ENCODE data around the gene BRD4. TPM values are rescaled to one million over a fixed set of nuclear protein-coding genes. Genes with fewer than 3 reads are reported as not detected.

The BRD4 gene
- total RNA-seq, 1 experiment from 2014 or later: 189 TPM

GRCh38 chr19:15251749-15252397, 80.5 kb downstream of the BRD4 start:
- Mint-ChIP-seq H3K27ac (ENCODE audit: low read depth, unreplicated experiment) (no peak overlapping the region), H3K4me3 (ENCODE audit: unreplicated experiment) (no peak overlapping the region), H3K4me1 (ENCODE audit: insufficient read depth, unreplicated experiment) (peaks cover 22% of the 10 kb centered on the region), H3K9me3 (ENCODE audit: unreplicated experiment) (no peaks in the 10 kb centered on the region), H3K36me3 (ENCODE audit: insufficient read depth, unreplicated experiment) (peaks cover 74% of the 10 kb centered on the region), H3K27me3 (ENCODE audit: insufficient read depth, unreplicated experiment) (no peaks in the 10 kb centered on the region)
- ChIA-PET POLR2A (interaction anchor here (0.5 to 1.1 kb wide), 6 partner anchors 18 to 128 kb away, joined by 3 to 5 read pairs (median 4); partner anchors contain the start of gene AKAP8), CTCF (interaction anchor here (0.5 to 4.5 kb wide), 6 partner anchors 9 to 805 kb away, joined by 3 to 25 read pairs (median 3); no protein-coding TSS in a partner anchor)
- no TSS peak for BruUV-seq (replicated peaks)
- DNase-seq (ENCODE audit: unreplicated experiment): peak; percentile 97
- TF ChIP-seq, protein P1, sequence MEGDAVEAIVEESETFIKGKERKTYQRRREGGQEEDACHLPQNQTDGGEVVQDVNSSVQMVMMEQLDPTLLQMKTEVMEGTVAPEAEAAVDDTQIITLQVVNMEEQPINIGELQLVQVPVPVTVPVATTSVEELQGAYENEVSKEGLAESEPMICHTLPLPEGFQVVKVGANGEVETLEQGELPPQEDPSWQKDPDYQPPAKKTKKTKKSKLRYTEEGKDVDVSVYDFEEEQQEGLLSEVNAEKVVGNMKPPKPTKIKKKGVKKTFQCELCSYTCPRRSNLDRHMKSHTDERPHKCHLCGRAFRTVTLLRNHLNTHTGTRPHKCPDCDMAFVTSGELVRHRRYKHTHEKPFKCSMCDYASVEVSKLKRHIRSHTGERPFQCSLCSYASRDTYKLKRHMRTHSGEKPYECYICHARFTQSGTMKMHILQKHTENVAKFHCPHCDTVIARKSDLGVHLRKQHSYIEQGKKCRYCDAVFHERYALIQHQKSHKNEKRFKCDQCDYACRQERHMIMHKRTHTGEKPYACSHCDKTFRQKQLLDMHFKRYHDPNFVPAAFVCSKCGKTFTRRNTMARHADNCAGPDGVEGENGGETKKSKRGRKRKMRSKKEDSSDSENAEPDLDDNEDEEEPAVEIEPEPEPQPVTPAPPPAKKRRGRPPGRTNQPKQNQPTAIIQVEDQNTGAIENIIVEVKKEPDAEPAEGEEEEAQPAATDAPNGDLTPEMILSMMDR (IDR thresholded peaks at IDR 0.05; ENCODE audit: unreplicated experiment): peak; percentile 26
- intact Hi-C loops (cut with micrococcal nuclease): loop anchor here (5.0 kb wide), 1 partner anchor 75 kb away; no protein-coding TSS in a partner anchor

- Mint-ChIP-seq H3K4me1 (ENCODE audit: insufficient read depth, unreplicated experiment) (peaks cover 27% of the 10 kb centered on the region), H3K27ac (ENCODE audit: low read depth, unreplicated experiment) (no peak overlapping the region)
- BruUV-seq (replicated peaks): no TSS peak
Measured at GRCh38 chr19:15251010-15251748, 81.2 kb downstream of the BRD4 start.

DNA sequence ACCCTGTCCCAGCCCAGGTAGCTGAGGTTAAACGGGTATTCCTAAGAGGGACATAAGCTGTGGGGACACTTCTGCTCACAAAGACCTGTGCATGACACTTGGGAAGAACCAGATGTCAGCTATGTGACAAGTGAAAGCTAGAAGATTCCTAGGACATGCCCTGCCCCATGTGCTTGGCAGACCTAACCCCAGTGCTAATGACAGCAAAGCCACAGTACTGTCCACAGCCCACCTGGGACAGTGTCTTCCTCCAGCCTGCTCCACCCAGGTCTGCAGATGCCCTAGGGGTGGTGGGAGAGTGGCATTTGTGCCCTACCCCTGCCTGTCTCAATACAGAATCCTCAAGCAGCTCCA, 81.7 kb downstream of the BRD4 start:
- BruUV-seq (replicated peaks): no TSS peak
- Mint-ChIP-seq H3K4me3 (ENCODE audit: unreplicated experiment) (no peak overlapping the region), H3K27ac (ENCODE audit: low read depth, unreplicated experiment) (no peak overlapping the region), H3K9me3 (ENCODE audit: unreplicated experiment) (no peaks in the 10 kb centered on the region), H3K36me3 (ENCODE audit: insufficient read depth, unreplicated experiment) (peaks cover 73% of the 10 kb centered on the region), H3K4me1 (ENCODE audit: insufficient read depth, unreplicated experiment) (peaks cover 31% of the 10 kb centered on the region), H3K27me3 (ENCODE audit: insufficient read depth, unreplicated experiment) (no peaks in the 10 kb centered on the region)
- ChIA-PET POLR2A (interaction anchor here (0.6 to 2.1 kb wide), 6 partner anchors 15 to 168 kb away, joined by 3 to 6 read pairs (median 3); partner anchors contain the start of gene AKAP8L), CTCF (interaction anchor here (0.7 to 4.5 kb wide), 10 partner anchors 10 to 306 kb away, joined by 3 to 25 read pairs (median 3); no protein-coding TSS in a partner anchor)
- intact Hi-C loops (cut with micrococcal nuclease): loop anchor here (5.0 kb wide), 1 partner anchor 73 kb away; no protein-coding TSS in a partner anchor
- no peak for DNase-seq (ENCODE audit: unreplicated experiment)
- TF ChIP-seq, protein P1 (IDR thresholded peaks at IDR 0.05; ENCODE audit: unreplicated experiment): no peak

More at GRCh38 chr19:15251010-15251748, 81.2 kb downstream of the BRD4 start:
- H3K9me3 Mint-ChIP-seq (ENCODE audit: unreplicated experiment): no peaks in the 10 kb centered on the region
- TF ChIP-seq, protein P1 (IDR thresholded peaks at IDR 0.05; ENCODE audit: unreplicated experiment): no peak
- H3K4me3 Mint-ChIP-seq (ENCODE audit: unreplicated experiment): no peak overlapping the region
- POLR2A ChIA-PET: interaction anchor here (0.5 to 2.1 kb wide), 7 partner anchors 17 to 167 kb away, joined by 3 to 6 read pairs (median 4); partner anchors contain the start of genes AKAP8 and AKAP8L
- no peaks in the 10 kb centered on the region for H3K27me3 Mint-ChIP-seq (ENCODE audit: insufficient read depth, unreplicated experiment)
- H3K36me3 Mint-ChIP-seq (ENCODE audit: insufficient read depth, unreplicated experiment): peaks cover 73% of the 10 kb centered on the region
- DNase-seq (ENCODE audit: unreplicated experiment): peak; percentile 68
- CTCF ChIA-PET: interaction anchor here (0.6 to 4.5 kb wide), 9 partner anchors 9 to 804 kb away, joined by 3 to 25 read pairs (median 3); no protein-coding TSS in a partner anchor
- intact Hi-C loops (cut with micrococcal nuclease): loop anchor here (5.0 kb wide), 1 partner anchor 74 kb away; no protein-coding TSS in a partner anchor
